HepG2 (cell line): ENCODE measurements around the gene R3HDM4. TPM values are rescaled to one million over a fixed set of nuclear protein-coding genes. Genes with fewer than 3 reads are reported as not detected.
A peak's percentile ranks its signal among the peaks of the same experiment; 100 is the strongest.

Experiments
- BHLHE40 ChIP-seq: IDR thresholded peaks from 2 replicates; pipeline ENCODE4 v1.6.1; 2011; ENCODE audit warnings: low read length, improper control_type of control experiment
- BRCA1 ChIP-seq: sonication (generic); formaldehyde crosslinking; IDR thresholded peaks from 2 replicates; pipeline ENCODE4 v1.4.0; 2020; ENCODE audit warnings: missing genetic modification reagents
- KAT8 ChIP-seq: IDR thresholded peaks from 2 replicates; pipeline ENCODE4 v1.6.1; 2016; ENCODE audit warnings: missing genetic modification reagents, missing compliant biosample characterization
- MIXL1 ChIP-seq: IDR thresholded peaks from 2 replicates; pipeline ENCODE4 v1.6.1; 2016
- NBN ChIP-seq: fragments of 450-650 bp; conservative IDR thresholded peaks from 2 replicates; pipeline ENCODE4 v1.6.1; 2017
- NFRKB ChIP-seq: fragments of 450-650 bp; IDR thresholded peaks from 2 replicates; pipeline ENCODE4 v1.6.1; 2017
- WIZ ChIP-seq: sonication (generic); formaldehyde crosslinking; IDR thresholded peaks from 2 replicates; pipeline ENCODE4 v1.5.1; 2020; ENCODE audit warnings: mild to moderate bottlenecking, missing genetic modification reagents
- XBP1 ChIP-seq: sonication (generic); formaldehyde crosslinking; IDR thresholded peaks from 2 replicates; pipeline ENCODE4 v1.5.0; 2020; ENCODE audit warnings: missing genetic modification reagents
- XRCC5 ChIP-seq: fragments of 200-400 bp; formaldehyde crosslinking; optimal IDR thresholded peaks from 2 replicates; pipeline ENCODE3; 2017; ENCODE audit warnings: mild to moderate bottlenecking, low read length
- ZFP36L1 ChIP-seq: sonication (generic); formaldehyde crosslinking; IDR thresholded peaks from 2 replicates; pipeline ENCODE4 v1.8.0; 2022; ENCODE audit warnings: mild to moderate bottlenecking, missing genetic modification reagents, moderate library complexity
- ZNF30 ChIP-seq: sonication (generic); formaldehyde crosslinking; IDR thresholded peaks from 2 replicates; pipeline ENCODE4 v1.5.0; 2020; ENCODE audit warnings: mild to moderate bottlenecking, missing genetic modification reagents
- ZNF354B ChIP-seq: sonication (generic); formaldehyde crosslinking; IDR thresholded peaks from 2 replicates; pipeline ENCODE4 v1.8.0; 2022; ENCODE audit warnings: mild to moderate bottlenecking, missing genetic modification reagents
- ZNF577 ChIP-seq: sonication (generic); formaldehyde crosslinking; IDR thresholded peaks from 2 replicates; pipeline ENCODE4 v1.4.0; 2020; ENCODE audit warnings: mild to moderate bottlenecking, low read depth, missing genetic modification reagents, borderline replicate concordance
- ZNF749 ChIP-seq: sonication (generic); formaldehyde crosslinking; IDR thresholded peaks from 2 replicates; pipeline ENCODE4 v1.8.0; 2022; ENCODE audit warnings: mild to moderate bottlenecking, missing genetic modification reagents, moderate library complexity, borderline replicate concordance
- polyA plus RNA-seq, 8 experiments: library from polyadenylated mRNA; depleted of rRNA in 3 of 8; stranded (reverse) in 7 of 8; unstranded in 1 of 8; fragments of >200 nt; fragmentation: Illumina TruSeq in 4 of 8; extraction: Trizol in 4 of 8; gene quantifications; 2 replicates each; pipeline versions ENCODE4 v1.2.1 to v1.2.3, GENCODE V29; 2011 to 2016; ENCODE audit warnings: low read depth in 4 of 8, missing spikeins in 1 of 8, mixed read lengths in 1 of 8; ENCODE audit not compliant: insufficient read depth in 1 of 8
- total RNA-seq, 5 experiments: library from RNA; depleted of rRNA; stranded (reverse); fragments of >200 nt; fragmentation: Illumina TruSeq; extraction: Trizol; gene quantifications; 2 replicates each; pipeline ENCODE4 v1.2.3, GENCODE V29; 2016; ENCODE audit warnings: low read depth in 1 of 5
- TF ChIP-seq, protein P1 (sequence below): sonication (generic); formaldehyde crosslinking; IDR thresholded peaks from 2 replicates; pipeline ENCODE4 v1.4.0; 2020; ENCODE audit warnings: missing genetic modification reagents, borderline replicate concordance
- TF ChIP-seq, protein P2 (sequence below): sonication (generic); formaldehyde crosslinking; IDR thresholded peaks from 2 replicates; pipeline ENCODE4 v1.4.0; 2020; ENCODE audit warnings: mild to moderate bottlenecking, missing genetic modification reagents
- TF ChIP-seq, protein P3 (sequence below): sonication (generic); formaldehyde crosslinking; IDR thresholded peaks from 2 replicates; pipeline ENCODE4 v1.4.0; 2020; ENCODE audit warnings: missing genetic modification reagents
- TF ChIP-seq, protein P4 (sequence below): sonication (generic); formaldehyde crosslinking; IDR thresholded peaks from 2 replicates; pipeline ENCODE4 v1.4.0; 2020; ENCODE audit warnings: low read depth, missing genetic modification reagents
- TF ChIP-seq, protein P5 (sequence below): sonication (generic); formaldehyde crosslinking; IDR thresholded peaks from 2 replicates; pipeline ENCODE4 v1.9.0; 2021; ENCODE audit warnings: missing genetic modification reagents, borderline replicate concordance

The R3HDM4 gene
- total and polyA plus RNA-seq, 2 of the 13 experiments (the other 11 are each of a cell fraction or from before 2014, with no cell fraction given) = 26.2 to 26.9 TPM

DNA sequence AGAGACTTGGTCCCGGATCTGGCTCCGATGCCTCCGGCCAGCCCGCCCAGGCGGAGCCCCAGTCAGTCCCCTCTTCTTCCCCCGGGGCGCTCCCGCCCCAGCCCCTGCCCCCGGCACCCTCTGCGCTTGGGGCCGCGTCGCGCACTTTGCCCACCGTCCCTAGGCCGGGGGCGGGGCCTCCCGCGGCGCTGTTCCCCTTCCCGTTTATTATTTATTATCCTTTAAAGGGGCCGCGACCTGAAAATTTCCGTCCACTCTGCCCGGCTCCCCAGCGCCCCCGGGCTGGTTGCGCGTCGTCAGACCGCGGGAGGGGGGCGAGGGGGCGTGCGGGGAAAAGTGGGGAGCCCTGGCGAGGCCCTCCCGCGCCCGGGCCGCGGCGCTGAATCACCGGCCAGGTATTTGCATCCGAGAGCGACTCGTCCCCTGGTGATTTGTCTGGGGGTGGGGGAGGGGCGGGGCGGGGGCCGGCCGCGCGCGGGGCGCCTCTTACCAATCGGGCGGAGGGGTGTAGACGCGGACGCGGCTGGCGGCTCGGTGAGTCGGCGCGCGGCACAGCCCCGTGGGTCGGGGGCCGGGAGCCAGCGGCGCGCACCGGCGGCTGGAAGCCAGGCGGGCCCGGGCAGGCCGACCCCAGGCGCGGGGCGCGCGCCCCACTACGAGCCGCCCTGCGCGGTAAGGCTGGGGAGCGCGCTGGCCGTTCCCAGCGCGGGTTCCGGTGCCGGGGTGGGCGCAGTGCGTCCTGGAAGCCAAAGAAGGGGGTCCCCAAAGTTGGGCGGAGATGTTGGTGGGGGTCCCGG, 12.7 kb upstream of the R3HDM4 start, which contains the start of gene ARID3A (continued):
- no peak for TF ChIP-seq ZNF354B (CRISPR knock-in tag)
- TF ChIP-seq XRCC5 = peak; percentile 1
- no peak for TF ChIP-seq ZNF749 (CRISPR knock-in tag)
- TF ChIP-seq, protein P1, sequence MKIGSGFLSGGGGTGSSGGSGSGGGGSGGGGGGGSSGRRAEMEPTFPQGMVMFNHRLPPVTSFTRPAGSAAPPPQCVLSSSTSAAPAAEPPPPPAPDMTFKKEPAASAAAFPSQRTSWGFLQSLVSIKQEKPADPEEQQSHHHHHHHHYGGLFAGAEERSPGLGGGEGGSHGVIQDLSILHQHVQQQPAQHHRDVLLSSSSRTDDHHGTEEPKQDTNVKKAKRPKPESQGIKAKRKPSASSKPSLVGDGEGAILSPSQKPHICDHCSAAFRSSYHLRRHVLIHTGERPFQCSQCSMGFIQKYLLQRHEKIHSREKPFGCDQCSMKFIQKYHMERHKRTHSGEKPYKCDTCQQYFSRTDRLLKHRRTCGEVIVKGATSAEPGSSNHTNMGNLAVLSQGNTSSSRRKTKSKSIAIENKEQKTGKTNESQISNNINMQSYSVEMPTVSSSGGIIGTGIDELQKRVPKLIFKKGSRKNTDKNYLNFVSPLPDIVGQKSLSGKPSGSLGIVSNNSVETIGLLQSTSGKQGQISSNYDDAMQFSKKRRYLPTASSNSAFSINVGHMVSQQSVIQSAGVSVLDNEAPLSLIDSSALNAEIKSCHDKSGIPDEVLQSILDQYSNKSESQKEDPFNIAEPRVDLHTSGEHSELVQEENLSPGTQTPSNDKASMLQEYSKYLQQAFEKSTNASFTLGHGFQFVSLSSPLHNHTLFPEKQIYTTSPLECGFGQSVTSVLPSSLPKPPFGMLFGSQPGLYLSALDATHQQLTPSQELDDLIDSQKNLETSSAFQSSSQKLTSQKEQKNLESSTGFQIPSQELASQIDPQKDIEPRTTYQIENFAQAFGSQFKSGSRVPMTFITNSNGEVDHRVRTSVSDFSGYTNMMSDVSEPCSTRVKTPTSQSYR (CRISPR knock-in tag) = peak; percentile 73
- no peak for TF ChIP-seq NFRKB
- no peak for TF ChIP-seq BRCA1 (CRISPR knock-in tag)
- no peak for TF ChIP-seq ZFP36L1
- TF ChIP-seq, protein P2, sequence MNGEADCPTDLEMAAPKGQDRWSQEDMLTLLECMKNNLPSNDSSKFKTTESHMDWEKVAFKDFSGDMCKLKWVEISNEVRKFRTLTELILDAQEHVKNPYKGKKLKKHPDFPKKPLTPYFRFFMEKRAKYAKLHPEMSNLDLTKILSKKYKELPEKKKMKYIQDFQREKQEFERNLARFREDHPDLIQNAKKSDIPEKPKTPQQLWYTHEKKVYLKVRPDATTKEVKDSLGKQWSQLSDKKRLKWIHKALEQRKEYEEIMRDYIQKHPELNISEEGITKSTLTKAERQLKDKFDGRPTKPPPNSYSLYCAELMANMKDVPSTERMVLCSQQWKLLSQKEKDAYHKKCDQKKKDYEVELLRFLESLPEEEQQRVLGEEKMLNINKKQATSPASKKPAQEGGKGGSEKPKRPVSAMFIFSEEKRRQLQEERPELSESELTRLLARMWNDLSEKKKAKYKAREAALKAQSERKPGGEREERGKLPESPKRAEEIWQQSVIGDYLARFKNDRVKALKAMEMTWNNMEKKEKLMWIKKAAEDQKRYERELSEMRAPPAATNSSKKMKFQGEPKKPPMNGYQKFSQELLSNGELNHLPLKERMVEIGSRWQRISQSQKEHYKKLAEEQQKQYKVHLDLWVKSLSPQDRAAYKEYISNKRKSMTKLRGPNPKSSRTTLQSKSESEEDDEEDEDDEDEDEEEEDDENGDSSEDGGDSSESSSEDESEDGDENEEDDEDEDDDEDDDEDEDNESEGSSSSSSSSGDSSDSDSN (CRISPR knock-in tag) = peak; percentile 65; the same call in 1 of the 2 replicates
- TF ChIP-seq XBP1 = no peak
- TF ChIP-seq WIZ (CRISPR knock-in tag) = no peak
- no peak for TF ChIP-seq NBN
- no peak for TF ChIP-seq BHLHE40
- TF ChIP-seq, protein P3, sequence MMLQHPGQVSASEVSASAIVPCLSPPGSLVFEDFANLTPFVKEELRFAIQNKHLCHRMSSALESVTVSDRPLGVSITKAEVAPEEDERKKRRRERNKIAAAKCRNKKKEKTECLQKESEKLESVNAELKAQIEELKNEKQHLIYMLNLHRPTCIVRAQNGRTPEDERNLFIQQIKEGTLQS (CRISPR knock-in tag) = no peak
- TF ChIP-seq ZNF577 = no peak
- TF ChIP-seq MIXL1 (CRISPR knock-in tag) = no peak
- TF ChIP-seq ZNF30 = no peak
- TF ChIP-seq KAT8 (CRISPR knock-in tag) = no peak
- TF ChIP-seq, protein P4, sequence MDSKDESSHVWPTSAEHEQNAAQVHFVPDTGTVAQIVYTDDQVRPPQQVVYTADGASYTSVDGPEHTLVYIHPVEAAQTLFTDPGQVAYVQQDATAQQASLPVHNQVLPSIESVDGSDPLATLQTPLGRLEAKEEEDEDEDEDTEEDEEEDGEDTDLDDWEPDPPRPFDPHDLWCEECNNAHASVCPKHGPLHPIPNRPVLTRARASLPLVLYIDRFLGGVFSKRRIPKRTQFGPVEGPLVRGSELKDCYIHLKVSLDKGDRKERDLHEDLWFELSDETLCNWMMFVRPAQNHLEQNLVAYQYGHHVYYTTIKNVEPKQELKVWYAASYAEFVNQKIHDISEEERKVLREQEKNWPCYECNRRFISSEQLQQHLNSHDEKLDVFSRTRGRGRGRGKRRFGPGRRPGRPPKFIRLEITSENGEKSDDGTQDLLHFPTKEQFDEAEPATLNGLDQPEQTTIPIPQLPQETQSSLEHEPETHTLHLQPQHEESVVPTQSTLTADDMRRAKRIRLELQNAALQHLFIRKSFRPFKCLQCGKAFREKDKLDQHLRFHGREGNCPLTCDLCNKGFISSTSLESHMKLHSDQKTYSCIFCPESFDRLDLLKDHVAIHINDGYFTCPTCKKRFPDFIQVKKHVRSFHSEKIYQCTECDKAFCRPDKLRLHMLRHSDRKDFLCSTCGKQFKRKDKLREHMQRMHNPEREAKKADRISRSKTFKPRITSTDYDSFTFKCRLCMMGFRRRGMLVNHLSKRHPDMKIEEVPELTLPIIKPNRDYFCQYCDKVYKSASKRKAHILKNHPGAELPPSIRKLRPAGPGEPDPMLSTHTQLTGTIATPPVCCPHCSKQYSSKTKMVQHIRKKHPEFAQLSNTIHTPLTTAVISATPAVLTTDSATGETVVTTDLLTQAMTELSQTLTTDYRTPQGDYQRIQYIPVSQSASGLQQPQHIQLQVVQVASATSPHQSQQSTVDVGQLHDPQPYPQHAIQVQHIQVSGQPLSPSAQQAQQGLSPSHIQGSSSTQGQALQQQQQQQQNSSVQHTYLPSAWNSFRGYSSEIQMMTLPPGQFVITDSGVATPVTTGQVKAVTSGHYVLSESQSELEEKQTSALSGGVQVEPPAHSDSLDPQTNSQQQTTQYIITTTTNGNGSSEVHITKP (CRISPR knock-in tag) = no peak
- TF ChIP-seq, protein P5, sequence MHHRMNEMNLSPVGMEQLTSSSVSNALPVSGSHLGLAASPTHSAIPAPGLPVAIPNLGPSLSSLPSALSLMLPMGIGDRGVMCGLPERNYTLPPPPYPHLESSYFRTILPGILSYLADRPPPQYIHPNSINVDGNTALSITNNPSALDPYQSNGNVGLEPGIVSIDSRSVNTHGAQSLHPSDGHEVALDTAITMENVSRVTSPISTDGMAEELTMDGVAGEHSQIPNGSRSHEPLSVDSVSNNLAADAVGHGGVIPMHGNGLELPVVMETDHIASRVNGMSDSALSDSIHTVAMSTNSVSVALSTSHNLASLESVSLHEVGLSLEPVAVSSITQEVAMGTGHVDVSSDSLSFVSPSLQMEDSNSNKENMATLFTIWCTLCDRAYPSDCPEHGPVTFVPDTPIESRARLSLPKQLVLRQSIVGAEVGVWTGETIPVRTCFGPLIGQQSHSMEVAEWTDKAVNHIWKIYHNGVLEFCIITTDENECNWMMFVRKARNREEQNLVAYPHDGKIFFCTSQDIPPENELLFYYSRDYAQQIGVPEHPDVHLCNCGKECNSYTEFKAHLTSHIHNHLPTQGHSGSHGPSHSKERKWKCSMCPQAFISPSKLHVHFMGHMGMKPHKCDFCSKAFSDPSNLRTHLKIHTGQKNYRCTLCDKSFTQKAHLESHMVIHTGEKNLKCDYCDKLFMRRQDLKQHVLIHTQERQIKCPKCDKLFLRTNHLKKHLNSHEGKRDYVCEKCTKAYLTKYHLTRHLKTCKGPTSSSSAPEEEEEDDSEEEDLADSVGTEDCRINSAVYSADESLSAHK (CRISPR knock-in tag) = no peak
